ENCODE data around the gene GAA. TPM values are rescaled to one million over a fixed set of nuclear protein-coding genes. Genes with fewer than 3 reads are reported as not detected.

GAA gene
- total and polyA plus RNA-seq, 2 of the 8 experiments (the other 6 are each of a cell fraction or from before 2014, with no cell fraction given) = 14.8 to 30.0 TPM

- CTCF ChIA-PET (ENCODE audit: partially characterized antibody) = interaction anchor here (1.5 kb wide), 1 partner anchor 17 kb away, joined by 3 read pairs; no protein-coding TSS in a partner anchor
Measured at GRCh38 chr17:80053102-80053501, 48.3 kb upstream of the GAA start.

More at GRCh38 chr17:80053102-80053501, 48.3 kb upstream of the GAA start:
- Histone ChIP-seq H3K9me3 (ENCODE audit: insufficient read depth in 2 of 2, low read depth in 1 of 2, low read length in 1 of 2) (no peaks in the 10 kb centered on the region), H2AFZ (ENCODE audit: low read length) (no peak overlapping the region), H3K18ac (ENCODE audit: extremely low read depth, low read length) (peak overlapping the region; percentile 48; the same call in 1 of the 2 replicates), H3K27me3 (replicated peaks in 1 of 4; ENCODE audit: control insufficient read depth in 3 of 4, extremely low read depth in 1 of 4, insufficient read depth in 3 of 4, low read length in 3 of 4) (no peaks in the 10 kb centered on the region), H2BK12ac (ENCODE audit: low read depth, low read length) (no peak overlapping the region), H2BK15ac (ENCODE audit: low read length) (no peak overlapping the region), H2AK5ac (ENCODE audit: low read depth, low read length) (no peak overlapping the region), H3K9ac (replicated peaks in 1 of 4; ENCODE audit: extremely low read depth in 1 of 4, low read depth in 3 of 4, low read length in 3 of 4) (no peak overlapping the region), H3K36me3 (ENCODE audit: control insufficient read depth in 2 of 4, insufficient read depth in 4 of 4, low read length in 3 of 4) (no peaks in the 10 kb centered on the region; a peak in 1 of 8 replicates), H3K27ac (ENCODE audit: low read depth, low read length) (no peak overlapping the region), H4K91ac (replicated peaks; ENCODE audit: insufficient read length, low read length) (no peak overlapping the region), H3K14ac (ENCODE audit: insufficient read length) (no peak overlapping the region), H2BK20ac (ENCODE audit: low read length) (no peak overlapping the region), H3K23me2 (ENCODE audit: low read depth, low read length) (no peaks in the 10 kb centered on the region), H4K5ac (ENCODE audit: insufficient read length, low read depth, low read length) (no peak overlapping the region), H3K4ac (replicated peaks; ENCODE audit: insufficient read length, low read depth, low read length) (no peak overlapping the region), H4K8ac (ENCODE audit: extremely low read depth, insufficient read depth, low read length) (no peak overlapping the region), H3K79me2 (ENCODE audit: control insufficient read depth in 1 of 2, insufficient read depth in 2 of 2, low read length in 2 of 2) (no peaks in the 10 kb centered on the region), H2BK5ac (ENCODE audit: low read depth, low read length) (no peak overlapping the region), H3K4me1 (replicated peaks in 1 of 4; ENCODE audit: control insufficient read depth in 3 of 4, insufficient read depth in 4 of 4, low read length in 3 of 4) (no peaks in the 10 kb centered on the region; a peak in 2 of 7 replicates), H2BK120ac (replicated peaks; ENCODE audit: low read depth, low read length) (no peak overlapping the region), H3K23ac (ENCODE audit: insufficient read length) (no peak overlapping the region), H3K56ac (replicated peaks; ENCODE audit: insufficient read length, low read depth, low read length) (no peak overlapping the region), H3K4me3 (ENCODE audit: extremely low read depth in 1 of 4, insufficient read depth in 2 of 4, low read depth in 3 of 4, low read length in 4 of 4) (no peak overlapping the region), H3K4me2 (ENCODE audit: insufficient read depth in 1 of 2, low read depth in 2 of 2, low read length in 2 of 2) (no peak overlapping the region), H3K79me1 (ENCODE audit: low read depth, low read length) (no peaks in the 10 kb centered on the region), H4K20me1 (replicated peaks in 1 of 2; ENCODE audit: control insufficient read depth in 1 of 2, insufficient read depth in 2 of 2, low read length in 2 of 2) (no peaks in the 10 kb centered on the region)
- 87% methylated on average over 10 of the region's 10 CpGs; no CpG with 5 or more reads in 1 of the 2 experiments for WGBS, 2 experiments (ENCODE audit: extremely low coverage in 1 of 2, insufficient coverage in 1 of 2, insufficient read length in 1 of 2, insufficient replicate concordance in 2 of 2, low coverage in 1 of 2, low lambda C conversion rate in 2 of 2, missing lambda C conversion rate in 1 of 2)
- TF ChIP-seq CREB1 (IDR thresholded peaks at IDR 0.05) (no peak), BACH1 (IDR thresholded peaks at IDR 0.05; ENCODE audit: low read length) (no peak), E2F6 (IDR thresholded peaks at IDR 0.05) (peak; percentile 46; the same call in 1 of the 2 replicates)
- POLR2A ChIA-PET (ENCODE audit: partially characterized antibody) = interaction anchor here (1.1 to 1.6 kb wide), 3 partner anchors 13 to 24 kb away, joined by 3 to 4 read pairs (median 3); no protein-coding TSS in a partner anchor
- DNase-seq (ENCODE audit: low read depth in 1 of 2, low spot score in 2 of 2) = no peak
- no peak for FAIRE-seq
